DND-41 (cell line): ENCODE data around the gene COX5B.
"Not testable (repeated sequence)": the region's sequence is repeated elsewhere in the genome, so short reads cannot be mapped to it uniquely, and the experiment has no call there.

ENCODE experiments used
- ATAC-seq: fragments of 200-7000 bp; cut with Tn5 transposase; 3 replicates; pipeline ENCODE4 v1.9.1; 2021; ENCODE audit warnings: low read depth; ENCODE audit not compliant: insufficient read depth
- DNase-seq: peaks from one replicate; pipeline ENCODE4 v3.0.0-alpha.2; 2020
- H2AFZ ChIP-seq: 2 replicates; pipeline ENCODE4 v1.6.0; 2012; ENCODE audit warnings: low read depth, low read length
- H3K27ac ChIP-seq: 2 replicates; pipeline ENCODE4 v1.5.1; 2012; ENCODE audit warnings: low read length, inconsistent platforms
- H3K27me3 ChIP-seq: fragments of 200-600 bp; sonication (generic); 2 replicates; pipeline ENCODE4 v1.6.0; 2012; ENCODE audit warnings: low read length, mild to moderate bottlenecking, inconsistent platforms; ENCODE audit not compliant: insufficient read depth, poor library complexity
- H3K36me3 ChIP-seq: 2 replicates; pipeline ENCODE4 v1.5.1; 2012; ENCODE audit warnings: low read length, inconsistent platforms; ENCODE audit not compliant: insufficient read depth
- H3K4me1 ChIP-seq: 2 replicates; pipeline ENCODE4 v1.5.1; 2012; ENCODE audit warnings: mild to moderate bottlenecking, low read length; ENCODE audit not compliant: insufficient read depth
- H3K4me2 ChIP-seq: 2 replicates; pipeline ENCODE4 v1.6.0; 2012; ENCODE audit warnings: mild to moderate bottlenecking, moderate library complexity, low read length, inconsistent platforms; ENCODE audit not compliant: insufficient read depth
- H3K4me3 ChIP-seq, 2 experiments: fragments of 200-600 bp in 1 of 2; shearing (Covaris generic) in 1 of 2; 2 replicates each; pipeline ENCODE4 v1.5.1; 2012 to 2016; ENCODE audit warnings: inconsistent platforms in 2 of 2, low read length in 2 of 2, mild to moderate bottlenecking in 2 of 2, low read depth in 1 of 2, moderate library complexity in 1 of 2
- H3K79me2 ChIP-seq: 2 replicates; pipeline ENCODE4 v1.6.0; 2012; ENCODE audit warnings: low read length, inconsistent platforms; ENCODE audit not compliant: insufficient read depth
- H3K9ac ChIP-seq: 2 replicates; pipeline ENCODE4 v1.6.0; 2012; ENCODE audit warnings: low read depth, mild to moderate bottlenecking, inconsistent platforms, low read length, moderate library complexity
- H3K9me3 ChIP-seq: 2 replicates; pipeline ENCODE4 v1.5.1; 2012; ENCODE audit warnings: low read length, moderate library complexity, mild to moderate bottlenecking, inconsistent platforms; ENCODE audit not compliant: insufficient read depth, severe bottlenecking
- H4K20me1 ChIP-seq: 2 replicates; pipeline ENCODE4 v1.6.0; 2012; ENCODE audit warnings: low read length; ENCODE audit not compliant: insufficient read depth
- EZH2 ChIP-seq: IDR thresholded peaks from 3 replicates; pipeline ENCODE4 v1.6.1; 2012; ENCODE audit warnings: borderline replicate concordance, low read depth, mild to moderate bottlenecking, moderate library complexity, low read length, inconsistent platforms; ENCODE audit not compliant: severe bottlenecking

Gene COX5B

GRCh38 chr2:97615746-97616145 is 30.1 kb upstream of the COX5B start:
- not testable (repeated sequence) for H3K36me3 ChIP-seq, ATAC-seq, H3K9ac ChIP-seq, H3K27ac ChIP-seq, H2AFZ ChIP-seq, H3K4me3 ChIP-seq, DNase-seq, H3K27me3 ChIP-seq, H3K4me2 ChIP-seq, H4K20me1 ChIP-seq, H3K9me3 ChIP-seq, H3K79me2 ChIP-seq, H3K4me1 ChIP-seq

GRCh38 chr2:97617911-97618310 is 28.0 kb upstream of the COX5B start:
- DNase-seq (no peak), ATAC-seq (no peak)
- Histone ChIP-seq H3K27me3 (no peaks in the 10 kb centered on the region), H3K9me3 (no peaks in the 10 kb centered on the region), H3K4me3 (no peak overlapping the region), H3K36me3 (no peaks in the 10 kb centered on the region), H3K4me2 (no peak overlapping the region), H2AFZ (no peak overlapping the region), H4K20me1 (no peaks in the 10 kb centered on the region), H3K27ac (no peak overlapping the region), H3K79me2 (no peaks in the 10 kb centered on the region), H3K4me1 (no peaks in the 10 kb centered on the region), H3K9ac (no peak overlapping the region)
- TF ChIP-seq EZH2, result no peak

- H3K4me1 ChIP-seq, DNase-seq: not testable (repeated sequence)
These were observed 26.7 kb upstream of the COX5B start for GRCh38 chr2:97618939-97619827.

GRCh38 chr2:97620492-97620891 is 25.4 kb upstream of the COX5B start:
- not testable (repeated sequence) for H3K9me3 ChIP-seq, DNase-seq, H3K4me2 ChIP-seq, H2AFZ ChIP-seq, H3K27ac ChIP-seq, H3K9ac ChIP-seq, H4K20me1 ChIP-seq, H3K27me3 ChIP-seq, H3K4me1 ChIP-seq, H3K4me3 ChIP-seq, H3K79me2 ChIP-seq, ATAC-seq, H3K36me3 ChIP-seq

More at GRCh38 chr2:97618939-97619827, 26.7 kb upstream of the COX5B start:
- H3K36me3 ChIP-seq, H3K4me2 ChIP-seq, H3K27ac ChIP-seq, H3K9ac ChIP-seq, H4K20me1 ChIP-seq, H2AFZ ChIP-seq, H3K9me3 ChIP-seq, H3K4me3 ChIP-seq, H3K79me2 ChIP-seq, H3K27me3 ChIP-seq: not testable (repeated sequence)
- ATAC-seq, result peak; percentile 69; the same call in 2 of the 3 replicates

- H3K9me3 ChIP-seq, H3K27ac ChIP-seq, H3K4me3 ChIP-seq, H3K4me2 ChIP-seq, H4K20me1 ChIP-seq, H3K79me2 ChIP-seq, H2AFZ ChIP-seq, H3K4me1 ChIP-seq, H3K9ac ChIP-seq, DNase-seq, ATAC-seq, H3K36me3 ChIP-seq, H3K27me3 ChIP-seq: not testable (repeated sequence)
These were observed 22.9 kb upstream of the COX5B start for GRCh38 chr2:97622976-97623375.

- H2AFZ ChIP-seq, H3K9me3 ChIP-seq, H3K27me3 ChIP-seq, H4K20me1 ChIP-seq, H3K4me3 ChIP-seq, H3K9ac ChIP-seq, H3K4me2 ChIP-seq, H3K27ac ChIP-seq, DNase-seq, H3K79me2 ChIP-seq, H3K4me1 ChIP-seq, H3K36me3 ChIP-seq: not testable (repeated sequence)
- ATAC-seq, result peak; percentile 33; the same call in 1 of the 3 replicates
These were observed 20.4 kb upstream of the COX5B start for GRCh38 chr2:97625354-97626048.

GRCh38 chr2:97626049-97626430 is 19.8 kb upstream of the COX5B start:
- not testable (repeated sequence) for ATAC-seq, H4K20me1 ChIP-seq, H3K4me2 ChIP-seq

More at GRCh38 chr2:97626049-97626430, 19.8 kb upstream of the COX5B start:
- not testable (repeated sequence) for H3K4me1 ChIP-seq, H3K9ac ChIP-seq, DNase-seq, H3K27me3 ChIP-seq, H3K4me3 ChIP-seq, H3K36me3 ChIP-seq, H2AFZ ChIP-seq, H3K27ac ChIP-seq, H3K79me2 ChIP-seq, H3K9me3 ChIP-seq
